HG02588 (cell line): Measurements from ENCODE around the gene HDGFL3.
"Not testable (repeated sequence)": the region's sequence is repeated elsewhere in the genome, so short reads cannot be mapped to it uniquely, and the experiment has no call there.

ENCODE experiments used
- ATAC-seq: cut with Tn5 transposase; IDR thresholded peaks from one replicate; pipeline ENCODE4 v1.9.1; 2021; ENCODE audit warnings: mild to moderate bottlenecking, moderate library complexity; ENCODE audit not compliant: unreplicated experiment

The HDGFL3 gene

DNA sequence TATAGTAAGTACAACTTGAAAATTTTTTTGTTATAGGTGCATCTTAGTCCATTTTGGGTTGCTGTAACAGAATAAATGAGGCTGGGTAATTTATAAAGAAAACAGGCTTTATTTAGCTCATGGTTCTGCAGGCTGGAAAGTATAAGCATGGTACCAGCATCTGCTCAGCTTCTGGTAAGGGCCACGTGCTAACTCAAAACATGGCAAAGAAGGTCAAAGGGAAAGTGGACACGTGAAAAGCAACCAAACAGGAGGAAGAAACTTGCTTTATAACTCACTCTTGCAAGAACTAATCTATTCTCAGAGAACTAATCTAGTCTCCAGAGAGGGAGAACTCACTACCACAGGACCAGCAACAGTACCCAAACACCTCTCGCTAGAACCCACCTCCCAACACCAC, 9.1 kb downstream of the HDGFL3 start:
- ATAC-seq = no peak

DNA sequence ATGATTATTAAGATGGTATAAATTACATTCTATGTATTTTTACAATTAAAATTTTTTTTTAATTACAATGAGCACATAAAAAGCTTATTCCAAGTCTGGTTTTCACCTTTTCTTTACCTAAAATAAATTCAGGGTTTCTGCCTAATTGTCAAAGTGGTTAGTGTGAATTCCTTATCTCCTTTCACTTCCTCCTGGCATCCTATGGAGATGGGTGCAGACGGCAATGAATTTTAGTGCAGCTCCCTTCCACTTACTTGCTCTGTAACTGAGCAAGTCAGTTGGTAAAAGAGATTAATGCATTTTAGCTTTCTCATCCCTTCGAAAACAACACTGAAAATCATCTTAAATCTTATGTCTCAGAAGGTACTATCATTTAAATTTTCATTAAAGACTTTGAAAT, 13.1 kb downstream of the HDGFL3 start:
- no peak for ATAC-seq

GRCh38 chr15:83193721-83194120, 13.9 kb downstream of the HDGFL3 start:
- no peak for ATAC-seq

DNA sequence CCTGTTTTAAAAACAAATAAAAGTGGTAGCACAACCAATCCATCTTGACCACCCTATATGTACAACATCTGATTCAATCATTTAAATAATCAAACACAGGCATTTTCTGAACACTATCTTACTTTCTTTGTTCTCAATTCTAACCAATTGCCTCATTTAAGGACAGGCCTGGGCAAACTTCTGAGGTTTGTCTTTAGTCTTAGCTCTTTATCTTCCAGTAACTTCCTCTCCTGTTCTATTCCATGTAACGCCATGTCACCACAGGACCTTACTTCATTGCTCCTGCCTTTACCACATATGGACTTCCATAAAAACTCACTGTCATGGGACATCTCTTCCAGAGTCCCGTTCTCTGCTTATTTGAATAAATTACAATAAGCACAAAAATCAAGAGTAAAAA, 14.9 kb downstream of the HDGFL3 start:
- ATAC-seq = no peak

DNA sequence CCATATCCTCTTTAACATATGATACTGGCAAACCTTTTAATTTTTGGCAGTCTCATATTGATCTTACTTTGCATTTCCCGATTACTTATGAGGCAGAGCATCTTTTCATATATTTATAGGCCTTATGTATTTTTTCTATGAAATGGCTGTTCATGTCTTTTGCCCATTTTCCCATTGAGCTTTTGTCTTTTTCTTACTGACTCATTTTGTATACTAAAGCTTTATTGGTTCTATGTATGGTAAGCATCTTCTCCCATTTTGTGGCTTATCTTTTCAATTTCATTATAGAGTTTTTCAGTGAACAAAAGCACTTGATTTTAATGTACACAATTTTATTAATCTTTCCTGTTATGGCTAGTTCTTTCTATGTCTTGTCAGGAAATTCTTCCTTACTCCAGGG, 17.2 kb downstream of the HDGFL3 start:
- ATAC-seq = no peak

GRCh38 chr15:83185561-83185960, 22.1 kb downstream of the HDGFL3 start:
- ATAC-seq = no peak

DNA sequence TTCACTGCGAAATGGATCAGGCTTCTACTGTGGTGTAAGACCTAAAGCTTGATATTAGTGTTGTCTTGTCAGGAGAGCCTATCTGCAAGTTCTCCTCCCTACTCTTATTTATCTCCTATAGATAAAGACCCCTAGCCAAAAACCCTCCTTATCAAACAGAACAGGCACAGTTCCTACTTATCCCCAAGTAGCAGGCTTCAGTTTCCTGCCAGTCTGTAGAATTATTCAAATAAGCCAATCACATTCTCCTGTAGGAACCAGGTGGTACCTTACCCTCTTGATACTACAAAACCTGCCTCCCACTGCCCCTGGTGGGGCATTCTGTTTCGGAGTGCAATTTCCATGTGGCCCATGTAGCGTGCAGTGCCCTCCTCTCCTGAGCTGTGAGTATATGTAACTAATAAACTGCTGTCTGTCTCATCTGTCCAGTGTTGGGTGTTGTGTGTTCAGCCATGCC, 28.7 kb downstream of the HDGFL3 start:
- no peak for ATAC-seq

GRCh38 chr15:83178390-83178789, 29.2 kb downstream of the HDGFL3 start:
- no peak for ATAC-seq

- no peak for ATAC-seq
These were observed 32.7 kb downstream of the HDGFL3 start for GRCh38 chr15:83174891-83175290.

GRCh38 chr15:83170474-83171165, 37.0 kb downstream of the HDGFL3 start:
- no peak for ATAC-seq

DNA sequence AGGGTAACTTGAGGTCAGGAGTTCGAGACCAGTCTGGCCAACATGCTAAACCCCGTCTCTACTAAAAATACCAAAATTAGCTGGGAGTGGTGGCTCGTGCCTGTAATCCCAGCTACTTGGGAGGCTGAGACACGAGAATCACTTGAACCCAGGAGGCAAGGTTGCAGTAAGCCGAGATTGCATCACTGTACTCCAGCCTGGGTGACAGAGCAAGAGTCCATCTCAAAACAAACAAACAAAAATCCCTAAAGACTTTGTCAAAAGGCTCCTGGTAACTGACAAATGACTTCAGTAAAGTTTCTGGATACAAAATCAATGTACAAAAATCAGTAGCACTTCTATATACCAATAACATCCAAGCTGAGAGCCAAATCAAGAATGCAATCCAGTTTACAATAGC, 38.0 kb downstream of the HDGFL3 start:
- ATAC-seq = not testable (repeated sequence)

GRCh38 chr15:83166830-83167229, 40.8 kb downstream of the HDGFL3 start:
- no peak for ATAC-seq

GRCh38 chr15:83166218-83166617, 41.4 kb downstream of the HDGFL3 start:
- ATAC-seq = no peak

DNA sequence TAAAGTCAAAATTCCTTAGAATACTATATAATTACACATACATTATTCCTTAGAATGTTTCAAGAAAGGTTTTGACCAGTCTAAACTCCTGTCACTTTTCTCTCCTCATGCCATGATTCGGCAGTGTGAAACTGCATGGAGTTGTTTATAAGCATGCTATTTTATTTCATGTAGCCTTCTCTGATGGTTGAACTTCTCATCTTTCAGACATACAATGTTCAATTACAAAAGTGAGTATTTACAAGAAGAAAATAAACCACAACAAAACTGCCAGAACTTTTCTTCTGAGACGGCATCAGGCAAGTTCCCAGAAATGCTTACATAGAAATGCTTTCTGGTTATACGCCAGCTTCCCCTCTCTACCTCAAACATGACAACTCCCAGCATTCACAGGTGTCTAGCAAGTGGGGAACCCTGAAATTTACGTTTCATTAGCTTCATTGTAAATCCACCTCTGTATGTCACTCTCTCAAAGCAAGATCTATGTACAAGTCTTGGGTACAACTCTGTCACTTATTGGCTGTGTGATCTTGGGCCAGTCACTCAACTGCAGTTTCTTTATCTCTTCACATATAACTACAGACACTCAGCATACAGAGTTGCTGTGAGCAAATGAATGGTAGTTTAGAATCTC, 42.7 kb downstream of the HDGFL3 start:
- no peak for ATAC-seq

- no peak for ATAC-seq
These were observed 43.4 kb downstream of the HDGFL3 start for GRCh38 chr15:83164111-83164770.

GRCh38 chr15:83163032-83163431, 44.6 kb downstream of the HDGFL3 start:
- no peak for ATAC-seq

DNA sequence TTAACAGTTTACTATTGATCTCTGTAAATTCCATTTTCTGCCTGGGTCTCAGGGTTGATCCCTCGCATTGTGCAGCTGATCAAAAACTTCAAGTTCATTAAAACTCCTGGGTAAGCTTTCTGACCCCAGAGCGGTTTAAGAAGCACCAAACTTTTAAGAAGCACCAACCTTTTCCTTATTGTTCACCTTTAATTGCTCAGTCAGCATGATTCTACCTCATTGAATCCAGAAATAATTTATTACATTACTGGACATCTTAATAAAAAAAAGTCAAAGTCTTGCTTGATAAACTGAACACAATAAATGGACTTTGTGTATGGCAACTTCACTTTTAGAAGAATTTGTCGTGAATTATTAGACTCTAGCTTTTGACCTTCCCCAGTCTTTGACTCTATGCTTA, 46.9 kb downstream of the HDGFL3 start:
- no peak for ATAC-seq

GRCh38 chr15:83158393-83158792, 49.2 kb downstream of the HDGFL3 start:
- ATAC-seq = no peak

- ATAC-seq = no peak
These were observed 51.7 kb downstream of the HDGFL3 start for GRCh38 chr15:83155942-83156341.

DNA sequence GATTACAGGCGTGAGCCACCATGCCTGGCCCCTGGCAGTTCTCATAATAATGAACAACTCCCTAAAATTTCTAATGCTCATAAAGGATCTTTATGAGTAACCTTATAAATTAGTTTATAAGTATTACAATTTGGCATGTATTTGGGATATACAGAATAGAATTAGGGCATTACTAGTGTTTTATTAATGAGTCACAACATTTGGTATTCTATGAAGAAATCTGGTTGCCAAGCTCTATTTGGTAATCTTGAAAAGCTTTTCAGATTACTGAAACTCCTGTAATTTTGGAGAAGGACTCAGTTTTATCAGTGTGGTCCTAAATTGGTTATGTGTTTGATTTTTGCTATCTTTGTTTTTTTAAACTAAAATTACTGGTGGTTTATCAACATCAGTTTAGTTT, 54.3 kb downstream of the HDGFL3 start:
- no peak for ATAC-seq

DNA sequence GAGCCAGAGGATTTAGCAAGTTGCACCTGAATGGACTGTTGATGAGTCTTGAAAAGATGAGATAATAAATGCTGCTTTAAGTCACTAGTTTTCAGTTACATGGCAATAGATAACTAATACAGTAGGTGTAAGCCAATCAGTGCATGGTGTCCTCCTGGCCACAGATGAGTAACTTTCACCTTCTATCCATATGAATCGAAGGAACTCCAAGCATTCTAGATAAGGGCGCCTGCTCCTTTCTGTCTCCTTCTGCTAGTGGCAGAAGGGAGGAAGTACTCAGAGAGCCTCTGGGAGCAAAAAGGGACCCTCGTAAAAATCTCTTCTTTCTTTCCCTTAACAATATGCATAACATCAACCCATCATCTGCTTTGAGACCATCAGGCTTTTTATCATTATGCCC, 62.9 kb downstream of the HDGFL3 start:
- no peak for ATAC-seq

DNA sequence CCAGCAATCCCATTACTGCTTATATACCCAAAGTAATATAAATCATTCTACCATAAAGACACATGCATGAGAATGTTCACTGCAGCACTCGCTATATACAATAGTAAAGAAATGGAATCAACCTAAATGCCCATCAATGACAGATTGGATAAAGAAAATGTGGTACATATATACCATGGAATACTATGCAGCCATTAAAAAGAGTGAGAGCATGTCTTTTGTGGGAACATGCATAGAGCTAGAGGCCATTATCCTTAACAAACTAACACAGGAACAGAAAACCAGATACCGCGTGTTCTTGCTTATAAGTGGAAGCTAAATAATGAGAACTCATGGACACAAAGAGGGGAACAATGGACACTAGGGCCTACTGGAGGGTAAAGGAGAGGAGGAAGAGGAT, 65.5 kb downstream of the HDGFL3 start:
- ATAC-seq = not testable (repeated sequence)
